Daoy (cell line): ENCODE results near the gene PCOLCE2. TPM values are rescaled to one million over a fixed set of nuclear protein-coding genes. Genes with fewer than 3 reads are reported as not detected.
"Not testable (repeated sequence)": the region's sequence is repeated elsewhere in the genome, so short reads cannot be mapped to it uniquely, and the experiment has no call there.

Experiments used
- DNase-seq: peaks from one replicate; pipeline ENCODE4 v3.0.0-alpha.2; 2015; ENCODE audit warnings: low read depth
- total RNA-seq: library from RNA; depleted of rRNA; stranded (reverse); fragments of >200 nt; shearing (Covaris generic); gene quantifications from 2 replicates; pipeline ENCODE4 v1.2.3, GENCODE V29; 2014

The PCOLCE2 gene
- total RNA-seq, 1 experiment from 2014 or later = 27.8 TPM

DNA sequence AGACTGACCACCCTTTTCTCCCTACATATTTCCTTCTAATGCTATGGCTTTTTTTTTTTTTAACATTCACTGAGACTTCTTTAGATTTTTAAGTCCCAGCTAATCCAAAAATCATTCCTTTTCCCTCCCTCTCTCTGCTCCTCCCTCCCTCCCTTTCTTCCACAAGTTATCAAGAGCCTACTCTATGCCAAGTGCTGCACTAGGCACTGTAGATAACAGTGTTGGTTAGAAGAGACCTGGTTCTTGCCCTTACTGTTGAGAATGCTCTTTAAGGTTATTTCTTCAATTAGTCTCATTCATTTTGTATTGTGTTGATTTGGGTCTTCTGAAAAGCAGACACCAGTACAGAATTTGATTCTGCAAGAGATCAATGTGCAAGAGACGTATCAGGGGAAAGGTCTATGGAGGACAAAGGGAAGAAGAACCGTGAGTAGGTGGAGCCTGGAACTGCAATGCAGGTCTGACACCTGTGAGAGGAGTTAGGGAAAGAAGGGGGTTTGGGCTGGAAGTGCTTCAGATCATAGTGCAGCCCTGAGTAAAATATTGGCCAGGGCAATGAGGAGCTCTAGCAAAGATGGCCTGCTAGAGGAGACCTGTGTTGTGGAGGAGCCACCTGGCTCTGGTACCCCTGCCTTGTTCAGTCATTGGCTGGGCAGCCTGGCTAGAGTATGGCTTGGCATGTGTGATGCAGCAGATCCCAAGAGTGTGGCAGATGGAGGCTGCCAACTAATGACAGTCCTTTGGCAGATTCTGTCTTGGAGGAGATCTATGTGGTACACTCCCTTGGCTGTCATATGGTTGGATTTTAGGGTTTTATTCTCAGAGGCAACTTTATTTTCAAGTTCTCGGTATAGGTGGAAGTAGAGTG lies 9.7 kb upstream of the PCOLCE2 start:
- no peak for DNase-seq

DNA sequence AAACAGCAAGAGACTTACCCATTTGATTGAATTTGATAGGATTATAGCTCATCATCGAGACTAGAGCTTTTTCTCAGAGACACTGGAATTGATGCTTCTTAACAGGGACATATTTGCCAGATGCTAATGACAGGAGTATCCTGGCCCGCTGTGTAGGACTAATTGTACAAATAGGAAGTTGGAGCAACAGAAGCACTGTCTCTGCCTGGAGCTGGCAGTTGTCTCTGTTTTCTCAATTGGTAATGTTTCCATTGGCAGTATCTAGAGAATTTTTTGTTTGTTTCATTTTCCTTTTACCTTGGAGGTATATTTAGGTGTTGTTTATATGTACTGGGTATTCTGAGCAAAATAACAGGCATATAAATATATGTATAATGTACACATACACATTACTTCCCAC lies 8.9 kb upstream of the PCOLCE2 start:
- DNase-seq = no peak

DNA sequence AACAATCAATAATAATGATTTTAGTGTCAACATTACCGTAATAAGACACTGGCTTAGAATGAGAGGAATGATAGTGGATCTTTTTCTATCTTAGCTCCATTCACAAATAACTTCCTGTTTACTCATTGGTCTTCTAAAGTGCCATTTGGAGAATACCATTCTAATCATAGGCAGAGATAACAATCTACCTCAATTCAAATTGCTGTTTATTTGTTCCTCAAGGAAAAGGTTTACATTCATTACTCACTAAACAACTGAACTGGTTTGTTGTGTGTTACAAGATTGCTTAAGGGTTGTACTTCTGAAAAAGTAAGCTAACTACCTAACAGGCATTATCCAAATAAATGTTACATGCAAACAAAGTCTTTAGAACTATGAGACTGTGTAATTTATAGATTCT lies 8.1 kb upstream of the PCOLCE2 start:
- no peak for DNase-seq

DNA sequence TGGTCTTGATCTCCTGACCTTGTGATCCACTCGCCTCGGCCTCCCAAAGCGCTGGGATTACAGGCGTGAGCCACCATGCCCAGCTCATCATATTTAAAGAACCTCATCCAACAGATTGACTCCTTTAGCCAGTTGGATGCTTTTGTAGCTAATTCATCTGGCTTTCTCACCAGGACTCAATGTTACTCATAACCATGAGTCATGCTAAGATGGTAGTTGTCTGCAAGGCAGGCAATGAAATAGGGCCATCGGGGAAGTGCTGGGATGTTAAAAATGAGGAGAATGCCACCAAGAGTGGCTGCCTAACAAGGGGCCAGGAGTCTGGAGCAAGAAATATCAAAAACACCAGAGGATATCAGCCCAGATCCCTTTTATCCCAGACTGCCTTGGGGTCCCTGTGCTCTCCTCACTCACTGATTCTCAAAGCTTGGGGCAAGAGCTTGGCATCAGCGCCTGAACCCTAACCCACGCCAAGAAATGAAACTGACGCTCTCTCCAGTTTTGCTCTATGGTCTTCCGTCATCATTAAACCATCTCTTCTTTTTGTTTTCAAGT lies 7.4 kb upstream of the PCOLCE2 start:
- DNase-seq = peak; percentile 62

DNA sequence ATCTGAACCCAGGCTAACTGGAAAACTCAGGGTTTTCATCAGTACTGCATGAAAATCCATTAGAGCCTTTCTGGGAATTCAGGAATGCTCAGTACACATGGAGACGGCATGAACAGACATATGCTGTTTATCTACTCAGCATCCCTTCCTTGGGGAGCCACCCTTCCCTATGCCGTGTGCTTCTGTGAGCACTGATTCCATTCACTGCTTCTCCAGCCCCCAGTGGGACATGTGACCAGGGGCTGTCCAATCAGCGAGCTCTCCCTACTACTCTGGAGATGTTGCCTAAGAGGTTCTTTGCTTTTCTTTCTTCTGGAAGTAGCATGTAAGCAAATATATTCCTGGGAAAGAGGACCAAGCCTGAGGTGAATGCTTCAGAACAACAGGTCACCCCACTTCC lies 5.6 kb upstream of the PCOLCE2 start:
- no peak for DNase-seq

DNA sequence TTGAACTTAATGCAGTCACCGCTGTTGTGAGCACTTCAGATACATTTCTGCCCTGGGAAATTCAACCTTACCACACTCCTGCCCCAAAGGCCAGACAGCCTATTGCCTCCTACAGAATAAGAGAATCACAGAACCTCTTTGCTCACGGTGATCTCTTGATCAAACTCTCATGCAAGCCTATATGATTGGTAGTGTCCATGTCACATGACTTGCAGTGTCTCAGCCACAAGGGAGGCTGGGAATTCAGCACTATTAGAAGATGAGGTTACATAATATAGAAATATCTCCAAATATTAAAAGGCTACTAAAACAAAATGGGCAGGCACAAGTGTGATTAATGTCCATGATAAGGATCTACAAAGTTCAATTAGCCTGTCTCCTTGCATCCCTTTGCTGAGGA lies 3.8 kb upstream of the PCOLCE2 start:
- DNase-seq = no peak

DNA sequence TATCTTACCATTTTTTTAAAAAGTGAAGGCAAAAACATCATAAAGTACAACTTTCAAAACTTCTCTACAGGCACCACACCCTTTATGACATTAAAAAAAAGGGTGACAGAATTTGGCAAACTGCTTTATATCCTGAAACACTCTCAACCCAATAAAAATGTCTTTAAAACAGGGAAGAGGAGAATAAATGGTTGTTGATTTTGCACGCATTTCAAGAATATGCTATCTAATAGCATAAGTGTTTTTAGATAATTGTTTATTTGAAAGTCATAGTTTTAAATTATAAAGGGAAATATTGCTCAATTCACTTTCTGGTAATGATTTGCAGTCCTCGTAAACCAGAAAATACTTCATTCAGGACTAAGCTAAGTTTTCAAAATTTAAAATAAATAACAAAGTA lies 1.7 kb upstream of the PCOLCE2 start:
- no peak for DNase-seq

DNA sequence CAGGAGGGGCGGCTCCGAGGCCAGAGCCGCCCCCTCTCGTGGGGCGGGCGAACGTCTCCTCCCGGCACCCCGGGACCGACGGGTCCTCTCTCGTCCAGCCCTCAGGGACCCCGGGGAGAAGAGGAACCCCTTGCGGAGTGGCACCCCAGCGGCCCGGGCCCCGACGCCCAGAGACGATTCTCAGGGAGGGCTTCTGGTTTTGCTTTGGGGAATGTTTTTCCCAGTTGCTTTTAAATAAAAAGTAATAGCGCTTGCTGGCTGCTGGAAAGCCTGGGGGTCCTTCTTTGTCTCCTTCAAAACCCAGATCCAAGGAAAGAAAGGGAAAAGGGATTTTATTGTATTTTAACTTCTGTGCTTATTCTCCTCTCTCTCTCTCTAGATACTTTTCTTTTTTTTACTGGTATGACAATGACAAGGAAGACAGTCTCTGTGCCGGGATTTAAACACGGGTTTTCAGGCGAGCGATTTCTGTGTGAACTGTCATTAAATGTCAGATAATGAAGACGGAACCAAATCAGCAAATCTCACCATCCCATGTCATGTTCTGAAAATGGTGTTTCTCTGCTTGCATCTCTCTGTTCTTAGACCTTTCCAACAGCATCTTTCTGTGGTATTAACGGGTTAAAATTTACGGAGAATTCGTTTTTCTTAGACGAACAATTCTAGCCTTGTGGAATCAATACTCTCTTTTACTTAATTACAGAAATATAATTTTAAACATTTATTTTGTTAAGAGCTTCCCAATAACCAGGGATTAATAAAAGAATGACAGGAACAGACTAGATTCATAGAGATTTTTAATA lies 530 bp upstream of the PCOLCE2 start:
- no peak for DNase-seq

DNA sequence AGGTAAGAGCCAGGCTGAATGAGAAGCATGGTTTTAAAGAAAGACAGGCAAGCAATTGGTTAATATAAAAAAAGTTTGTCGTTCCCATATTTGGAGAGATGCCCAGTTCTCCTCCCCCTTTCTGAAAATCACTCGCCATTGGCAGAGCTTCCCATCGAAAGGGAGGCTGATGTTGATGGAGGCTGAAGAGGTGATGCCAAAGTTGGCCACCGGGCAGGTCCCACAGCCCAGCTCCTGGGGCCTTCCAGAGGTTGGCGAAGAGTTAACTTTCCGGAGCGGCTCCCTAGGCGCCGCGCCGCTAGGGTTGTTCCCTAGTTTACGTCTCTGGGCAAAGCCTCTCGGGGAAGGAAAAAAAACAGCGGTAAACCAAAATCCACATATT lies 793 bp downstream of the PCOLCE2 start:
- DNase-seq = peak; percentile 75

DNA sequence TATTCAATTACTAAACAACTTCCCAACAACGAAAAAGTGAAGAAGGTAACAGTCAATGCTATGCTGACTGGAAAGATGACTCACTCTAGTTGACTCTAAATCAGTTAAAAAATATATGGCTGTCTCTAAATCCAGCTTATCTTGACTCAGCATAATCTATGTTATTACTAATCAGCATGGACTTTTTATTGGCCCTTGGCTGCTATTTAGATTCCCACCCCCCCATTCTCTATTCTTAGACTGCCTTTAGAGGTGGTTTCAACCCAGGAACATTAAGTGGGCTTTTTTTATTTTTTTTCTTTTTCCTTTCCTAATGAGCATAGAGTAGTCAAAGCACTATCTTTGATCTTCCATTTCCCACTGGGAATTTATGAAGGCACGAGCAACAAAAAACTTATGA lies 1.9 kb downstream of the PCOLCE2 start:
- peak; percentile 28 for DNase-seq

DNA sequence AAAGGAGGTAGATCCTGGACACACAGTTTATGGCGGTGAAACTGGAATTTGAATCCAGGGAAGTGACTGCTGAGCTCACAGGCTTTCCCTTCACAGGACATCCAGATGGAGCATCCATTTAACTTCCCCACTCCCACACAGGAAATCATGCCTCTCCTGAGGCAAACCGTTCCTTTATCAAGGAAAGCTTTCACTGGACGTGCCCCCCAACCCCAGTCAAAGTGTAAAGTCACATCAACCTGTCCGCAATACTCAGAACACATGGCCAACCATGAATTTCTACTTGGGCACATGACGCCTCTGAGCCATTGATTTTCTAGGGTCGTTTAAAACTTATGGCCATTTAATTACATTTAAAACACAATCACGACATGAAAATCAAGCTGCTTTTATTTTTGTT lies 2.9 kb downstream of the PCOLCE2 start:
- no peak for DNase-seq

DNA sequence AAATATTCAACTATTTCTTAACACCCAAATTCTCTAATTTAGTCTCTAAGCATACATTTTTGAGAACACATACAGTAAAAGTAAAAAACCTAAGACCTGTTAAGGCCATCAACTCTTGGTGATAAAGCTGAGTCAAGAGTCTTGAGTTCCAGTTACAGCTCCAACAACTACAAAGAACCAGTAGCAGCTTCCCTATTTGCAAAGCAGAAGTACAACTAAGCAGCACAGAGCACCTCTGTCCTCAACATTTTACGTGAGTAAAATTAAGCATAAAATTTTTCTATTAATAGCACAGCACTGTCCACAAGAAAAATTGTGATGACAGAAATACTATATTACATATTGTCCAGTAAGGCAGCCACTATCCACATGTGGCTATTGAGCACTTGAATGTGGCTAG lies 4.4 kb downstream of the PCOLCE2 start:
- no peak for DNase-seq

DNA sequence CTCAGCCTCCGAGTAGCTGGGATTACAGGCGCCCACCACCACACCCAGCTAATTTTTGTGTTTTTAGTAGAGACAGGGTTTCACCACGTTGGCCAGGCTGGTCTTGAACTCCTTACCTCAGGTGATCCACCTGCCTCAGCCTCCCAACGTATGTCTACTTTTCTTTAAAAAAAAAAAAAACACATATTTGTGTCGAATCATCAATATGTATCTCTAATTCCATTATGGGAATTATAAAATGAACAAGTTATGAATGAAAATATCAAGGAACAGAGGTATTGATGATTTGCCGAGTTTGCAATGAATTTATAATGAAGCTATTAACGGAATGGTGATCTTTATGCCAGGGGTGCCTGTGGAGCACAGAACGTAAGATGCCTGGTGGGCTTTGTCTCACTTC lies 5.3 kb downstream of the PCOLCE2 start:
- not testable (repeated sequence) for DNase-seq

DNA sequence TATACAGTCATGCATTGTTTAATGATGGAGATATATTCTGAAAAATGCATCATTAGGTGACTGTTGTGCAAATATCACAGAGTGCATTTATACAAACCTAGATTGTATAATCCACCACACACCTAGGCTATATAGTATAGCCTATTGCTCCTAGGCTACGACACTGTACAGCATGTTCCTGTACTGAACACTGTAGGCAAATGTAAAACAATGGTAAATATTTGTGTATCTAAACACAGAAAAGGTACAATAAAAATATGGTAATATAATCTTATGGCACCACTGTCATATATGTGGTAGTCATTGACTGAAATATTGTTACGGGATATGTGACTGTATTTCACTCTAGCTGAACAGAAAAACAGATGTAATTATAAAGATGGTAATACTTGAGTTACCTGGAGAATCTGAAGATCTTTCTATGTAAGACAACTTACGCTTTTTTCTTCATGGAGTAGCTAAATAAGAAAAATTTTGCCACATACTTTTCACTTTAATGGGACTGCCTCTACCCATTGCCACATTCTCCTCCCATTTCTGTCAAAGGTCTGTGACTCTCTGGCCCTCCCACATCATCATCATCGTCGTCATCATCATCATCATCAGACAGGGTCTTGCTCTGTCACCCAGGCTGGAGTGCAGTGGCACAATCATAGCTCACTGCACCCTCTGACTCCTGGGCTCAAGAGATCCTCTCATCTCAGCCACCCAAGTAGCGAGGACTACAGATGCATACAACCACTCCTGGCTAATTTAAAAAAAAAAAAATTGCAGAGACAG lies 7.2 kb downstream of the PCOLCE2 start:
- DNase-seq = no peak

DNA sequence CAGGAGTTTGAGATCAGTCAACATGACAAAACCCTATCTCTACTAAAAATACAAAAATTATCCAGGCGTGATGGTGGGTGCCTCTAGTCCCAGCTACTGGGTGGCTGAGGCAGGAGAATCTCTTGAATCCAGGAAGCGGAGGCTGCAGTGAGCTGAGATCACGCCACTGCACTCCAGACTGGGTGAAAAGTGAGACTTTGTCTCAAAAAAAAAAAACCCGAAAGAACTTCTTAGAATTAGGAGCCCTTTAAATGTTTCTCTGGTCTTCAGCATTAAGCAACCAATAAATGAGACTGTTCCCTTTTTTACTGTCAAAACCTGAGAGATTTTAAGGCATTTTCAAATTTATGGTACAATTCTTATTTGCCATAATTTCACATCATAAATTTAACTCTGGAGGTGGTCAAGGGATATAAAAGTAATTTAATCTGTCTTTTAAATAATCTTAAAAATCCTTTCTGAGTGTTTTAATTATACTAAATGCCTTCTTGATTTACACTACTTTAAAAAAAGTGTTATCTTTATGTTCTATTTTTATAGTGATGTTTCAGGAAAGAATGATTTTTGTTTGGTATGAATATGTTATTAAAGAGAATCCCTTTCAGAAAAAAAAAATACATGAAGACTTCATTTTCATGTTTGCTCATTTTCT lies 10.1 kb downstream of the PCOLCE2 start:
- no peak for DNase-seq

DNA sequence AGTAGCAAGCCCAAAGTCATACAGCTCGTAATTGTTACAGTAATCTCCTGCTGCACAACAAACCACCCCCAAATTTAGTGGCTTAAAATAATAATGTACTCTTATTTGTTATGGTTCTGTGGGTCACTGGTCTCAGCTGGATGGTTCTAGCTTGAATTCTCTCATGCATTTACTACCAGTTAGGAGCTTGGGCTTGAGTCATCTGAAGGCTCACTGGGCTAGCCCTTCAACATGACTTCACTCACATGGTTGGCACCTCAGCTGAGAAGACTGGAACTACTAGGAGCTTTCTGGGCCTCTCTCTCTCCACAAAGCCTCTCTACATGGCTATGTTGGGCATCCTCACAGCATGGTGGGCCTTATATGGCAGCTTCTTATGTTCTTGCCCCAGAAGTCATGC lies 12.5 kb downstream of the PCOLCE2 start:
- DNase-seq = no peak

DNA sequence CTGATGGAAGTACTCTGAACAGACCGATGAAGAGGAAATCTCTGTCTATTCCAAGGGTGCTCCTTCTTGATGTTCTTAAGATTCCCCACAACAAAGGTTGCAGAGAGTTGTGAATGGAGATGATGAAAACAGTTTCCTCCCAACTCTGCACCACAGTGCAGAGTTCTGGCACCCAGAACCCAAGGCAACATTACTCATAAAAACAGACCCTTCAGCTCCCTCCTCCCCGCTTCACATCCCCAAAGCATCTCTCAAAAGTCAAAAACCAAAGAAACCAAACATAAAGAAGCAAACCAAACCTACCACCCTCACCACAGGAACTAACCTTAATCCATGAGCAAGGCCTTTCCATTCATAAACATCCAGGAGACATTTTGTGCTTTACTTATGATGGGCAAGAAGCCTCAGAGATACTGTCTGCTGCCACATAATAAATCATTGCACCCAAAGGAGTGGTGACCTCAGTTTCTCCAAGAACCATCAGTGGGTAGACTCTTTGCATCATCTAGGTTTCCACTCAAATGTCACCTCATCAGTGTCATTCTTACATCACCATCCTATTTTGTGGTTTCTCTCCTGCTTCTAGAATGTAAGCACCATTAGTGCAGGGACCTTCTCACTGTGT lies 13.2 kb downstream of the PCOLCE2 start:
- DNase-seq = no peak

DNA sequence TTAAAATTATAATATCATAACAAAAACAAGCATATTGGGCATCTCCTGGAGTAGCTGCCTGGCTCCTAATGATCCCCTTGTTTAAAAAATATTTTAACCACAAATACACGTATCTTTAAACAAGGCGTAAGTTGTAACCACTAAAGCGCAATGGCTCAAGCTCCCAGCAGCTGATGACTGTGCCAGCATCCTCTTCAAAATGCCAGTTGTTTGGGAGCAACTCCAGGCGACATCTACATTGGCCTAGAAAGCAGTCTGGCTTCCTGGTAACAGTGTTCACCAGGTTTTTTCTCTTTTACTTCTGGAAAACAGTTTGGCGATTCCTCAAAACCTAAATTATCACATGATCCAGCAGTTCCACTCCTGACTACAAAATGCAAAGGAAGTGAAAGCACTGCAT lies 13.8 kb downstream of the PCOLCE2 start:
- DNase-seq = no peak

DNA sequence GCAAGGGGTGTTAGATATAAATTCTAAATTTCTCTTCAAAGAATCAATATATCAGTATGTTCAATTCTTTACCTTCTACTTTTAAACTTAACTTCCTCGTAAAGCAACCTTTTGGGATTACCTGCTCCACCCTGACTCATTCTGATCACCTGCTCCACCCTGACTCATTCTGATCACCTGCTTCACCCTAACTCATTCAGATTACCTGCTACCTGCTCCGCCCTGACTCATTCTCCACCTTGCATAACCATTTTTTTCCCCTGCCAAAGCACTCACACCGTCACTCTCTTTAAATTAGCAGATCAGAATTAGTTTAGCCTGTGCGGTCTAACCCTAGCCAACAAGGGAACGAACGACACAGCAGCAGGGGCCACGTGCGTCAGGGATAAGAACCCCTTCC lies 20.5 kb downstream of the PCOLCE2 start:
- not testable (repeated sequence) for DNase-seq

DNA sequence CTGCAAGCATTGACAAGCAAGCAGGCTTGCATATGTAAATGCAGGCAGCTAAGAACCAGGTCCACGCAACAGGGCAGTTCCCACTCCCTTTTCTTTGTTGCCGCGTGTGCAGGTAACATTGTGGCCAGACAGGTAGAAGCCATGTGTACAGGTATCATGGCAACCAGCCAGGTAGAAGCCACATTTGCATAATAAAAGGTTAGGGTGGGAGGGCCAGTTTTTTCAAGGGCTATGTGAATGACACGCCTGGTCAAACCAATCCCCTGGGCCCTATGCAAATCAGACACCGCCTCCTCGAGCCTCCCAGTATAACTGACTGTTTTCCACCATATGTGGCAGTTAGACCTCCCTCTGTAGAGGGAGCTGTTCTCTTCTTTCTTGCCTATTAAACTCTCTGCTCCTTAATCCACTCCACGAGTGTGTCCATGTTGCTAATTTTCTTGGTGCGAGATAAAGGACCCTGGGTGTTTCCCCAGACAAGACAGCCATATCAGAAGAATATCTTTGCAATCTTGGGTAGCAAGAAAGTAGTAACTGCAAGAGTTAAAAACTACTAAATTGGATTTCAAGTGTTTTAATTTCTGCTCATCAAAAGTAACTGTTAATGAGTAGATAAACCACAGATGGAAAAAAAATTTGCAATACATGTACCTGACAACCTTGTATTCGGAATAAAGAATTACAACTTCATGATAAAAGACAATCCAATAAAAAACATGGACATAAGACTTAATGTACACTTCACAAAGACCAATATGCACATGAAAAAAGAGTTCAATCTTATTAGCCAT lies 21.8 kb downstream of the PCOLCE2 start:
- DNase-seq = peak; percentile 15
